Measurements from ENCODE around the gene TWIST2.

DNA sequence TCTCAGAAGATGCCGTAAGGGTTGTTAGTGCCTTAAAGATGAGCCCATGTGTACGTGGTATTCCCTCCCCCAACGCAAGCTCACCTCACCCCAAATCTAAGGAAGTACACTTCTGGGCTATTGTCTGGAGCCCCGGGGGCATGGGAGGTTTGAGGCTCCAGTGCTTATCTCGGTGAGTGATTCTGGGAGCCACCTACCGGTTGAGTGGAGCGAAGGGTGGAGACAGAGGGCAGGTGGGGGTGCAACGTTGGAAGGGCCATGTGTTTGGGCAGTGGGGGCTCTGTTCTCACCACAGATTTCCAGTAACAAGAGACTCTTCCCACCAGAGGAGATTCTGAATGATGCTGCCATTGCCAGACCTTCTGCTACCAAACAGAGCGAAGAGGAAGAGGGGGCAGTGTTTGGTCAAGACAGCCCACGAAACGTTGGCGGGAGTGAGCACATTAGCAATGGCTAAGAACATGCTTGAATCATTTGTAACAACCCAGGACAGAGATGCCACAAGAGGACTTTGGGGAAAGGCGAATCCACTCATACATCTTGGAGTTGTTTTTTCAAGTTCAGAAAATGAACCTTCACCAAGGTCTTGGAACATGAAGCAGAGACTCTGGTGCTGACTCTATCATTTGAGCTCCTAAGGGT lies 38.7 kb downstream of the TWIST2 start:
- TF ChIP-seq POLR2AphosphoS5 (IDR thresholded peaks at IDR 0.05; ENCODE audit: borderline replicate concordance, low read depth, low read length) (no peak), EZH2 (IDR thresholded peaks at IDR 0.05) (no peak), FOXP2 (optimal IDR thresholded peaks at IDR 0.05; ENCODE audit: control extremely low read depth, extremely low read length, insufficient read depth) (no peak)
